ENCODE data around the gene MBNL1.

Gene MBNL1

DNA sequence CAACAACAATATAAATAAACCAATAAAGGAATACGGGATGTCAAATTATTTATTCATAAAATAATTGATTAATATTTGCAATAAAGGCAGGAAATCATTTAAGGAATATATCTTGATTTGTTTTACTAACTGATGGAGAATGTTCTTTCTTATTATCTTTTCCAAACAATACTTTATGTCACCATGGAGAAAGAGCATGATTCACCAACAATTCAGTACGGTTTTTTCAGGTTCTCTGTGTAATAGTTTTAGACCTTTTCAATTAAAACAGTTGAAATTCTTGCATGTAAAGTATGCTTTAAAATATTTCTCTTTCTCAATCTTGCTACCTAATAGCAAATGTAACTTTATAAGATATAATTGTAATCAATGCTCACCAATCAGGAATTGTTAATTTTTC, 41.7 kb upstream of the MBNL1 start:
- in situ Hi-C loops (cut with MboI; ENCODE audit: low sequenced_read_pairs, unreplicated experiment): no loop called here
- no peak for DNase-seq (ENCODE audit: low spot score)
- TF ChIP-seq, protein P1, sequence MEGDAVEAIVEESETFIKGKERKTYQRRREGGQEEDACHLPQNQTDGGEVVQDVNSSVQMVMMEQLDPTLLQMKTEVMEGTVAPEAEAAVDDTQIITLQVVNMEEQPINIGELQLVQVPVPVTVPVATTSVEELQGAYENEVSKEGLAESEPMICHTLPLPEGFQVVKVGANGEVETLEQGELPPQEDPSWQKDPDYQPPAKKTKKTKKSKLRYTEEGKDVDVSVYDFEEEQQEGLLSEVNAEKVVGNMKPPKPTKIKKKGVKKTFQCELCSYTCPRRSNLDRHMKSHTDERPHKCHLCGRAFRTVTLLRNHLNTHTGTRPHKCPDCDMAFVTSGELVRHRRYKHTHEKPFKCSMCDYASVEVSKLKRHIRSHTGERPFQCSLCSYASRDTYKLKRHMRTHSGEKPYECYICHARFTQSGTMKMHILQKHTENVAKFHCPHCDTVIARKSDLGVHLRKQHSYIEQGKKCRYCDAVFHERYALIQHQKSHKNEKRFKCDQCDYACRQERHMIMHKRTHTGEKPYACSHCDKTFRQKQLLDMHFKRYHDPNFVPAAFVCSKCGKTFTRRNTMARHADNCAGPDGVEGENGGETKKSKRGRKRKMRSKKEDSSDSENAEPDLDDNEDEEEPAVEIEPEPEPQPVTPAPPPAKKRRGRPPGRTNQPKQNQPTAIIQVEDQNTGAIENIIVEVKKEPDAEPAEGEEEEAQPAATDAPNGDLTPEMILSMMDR (IDR thresholded peaks at IDR 0.05; ENCODE audit: borderline replicate concordance, control extremely low read depth, extremely low read depth, insufficient read depth, missing control alignments): no peak

DNA sequence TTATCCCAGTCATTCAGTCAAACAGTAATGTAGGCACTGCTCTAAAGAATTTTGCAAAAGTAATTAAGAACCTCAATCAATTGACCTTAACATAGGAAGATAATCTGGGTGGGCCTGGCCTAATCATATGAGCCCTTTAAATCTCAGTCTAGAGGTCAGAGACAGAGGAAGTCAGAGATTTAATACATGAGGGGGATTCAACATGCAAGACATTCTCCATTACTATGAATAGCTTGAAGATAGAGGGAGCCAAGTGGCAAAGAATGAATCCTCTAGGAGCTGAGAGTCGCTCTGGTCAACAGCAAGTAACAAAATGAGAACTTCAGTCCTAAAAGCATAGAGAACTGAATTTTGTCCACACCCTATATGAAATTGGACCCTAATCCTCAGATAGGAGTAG, 39.0 kb upstream of the MBNL1 start:
- in situ Hi-C loops (cut with MboI; ENCODE audit: low sequenced_read_pairs, unreplicated experiment): no loop called here
- TF ChIP-seq, protein P1 (IDR thresholded peaks at IDR 0.05; ENCODE audit: borderline replicate concordance, control extremely low read depth, extremely low read depth, insufficient read depth, missing control alignments): no peak
- no peak for DNase-seq (ENCODE audit: low spot score)

DNA sequence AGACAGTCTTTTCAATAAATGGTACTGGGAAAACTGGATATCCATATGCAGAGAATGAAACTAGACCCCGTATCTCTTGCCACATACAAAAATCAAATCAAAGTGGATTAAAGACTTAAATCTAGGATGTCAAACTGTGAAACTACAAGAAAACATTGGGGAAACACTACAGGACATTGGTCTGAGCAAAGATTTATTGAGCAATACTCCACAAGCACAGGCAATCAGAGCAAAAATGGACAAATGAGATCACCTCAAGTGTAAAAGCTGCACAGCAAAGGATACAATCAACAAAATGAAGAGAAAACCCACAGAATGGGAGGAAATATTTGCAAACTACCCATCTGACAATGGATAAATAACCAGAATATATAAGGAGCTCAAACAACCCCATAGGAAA, 38.4 kb upstream of the MBNL1 start:
- in situ Hi-C loops (cut with MboI; ENCODE audit: low sequenced_read_pairs, unreplicated experiment): no loop called here
- no peak for DNase-seq (ENCODE audit: low spot score)
- TF ChIP-seq, protein P1 (IDR thresholded peaks at IDR 0.05; ENCODE audit: borderline replicate concordance, control extremely low read depth, extremely low read depth, insufficient read depth, missing control alignments): no peak

DNA sequence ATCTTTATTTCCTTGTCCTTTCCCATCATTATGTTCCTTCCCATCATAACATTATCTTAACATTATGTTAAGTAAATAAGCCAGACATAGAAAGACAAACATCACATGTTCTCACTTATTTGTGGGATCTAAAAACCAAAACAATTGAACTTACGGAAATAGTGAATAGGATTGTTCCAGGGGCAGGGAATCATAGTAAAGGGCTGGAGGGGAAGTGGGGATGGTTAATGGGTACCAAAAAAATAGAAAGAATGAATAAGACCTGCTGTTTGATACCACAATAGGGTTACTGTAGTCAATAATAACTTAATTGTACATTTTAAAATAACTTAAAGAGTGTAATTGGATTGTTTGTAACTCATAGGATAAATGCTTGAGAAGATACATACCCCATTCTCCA, 36.7 kb upstream of the MBNL1 start:
- TF ChIP-seq, protein P1 (IDR thresholded peaks at IDR 0.05; ENCODE audit: borderline replicate concordance, control extremely low read depth, extremely low read depth, insufficient read depth, missing control alignments): no peak
- in situ Hi-C loops (cut with MboI; ENCODE audit: low sequenced_read_pairs, unreplicated experiment): no loop called here
- DNase-seq (ENCODE audit: low spot score): no peak

DNA sequence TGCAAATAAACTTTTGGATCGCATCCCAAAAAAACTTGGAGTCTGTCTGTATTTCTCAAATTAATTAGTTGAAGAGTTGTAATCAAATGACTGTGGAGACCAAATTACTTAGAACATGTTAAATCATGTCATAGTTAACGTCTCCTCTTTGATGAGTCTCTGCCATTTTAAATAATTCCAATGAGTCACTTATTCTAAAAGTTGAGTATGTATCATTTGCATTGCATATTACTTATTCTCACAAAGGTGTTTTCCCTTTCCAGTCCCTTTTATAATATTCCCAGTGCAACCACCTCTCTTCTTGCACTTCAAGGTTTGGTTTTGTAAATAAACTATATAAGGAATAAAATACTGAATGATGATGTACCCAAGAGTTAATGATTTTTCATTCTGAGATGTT, 36.0 kb upstream of the MBNL1 start:
- in situ Hi-C loops (cut with MboI; ENCODE audit: low sequenced_read_pairs, unreplicated experiment): no loop called here
- DNase-seq (ENCODE audit: low spot score): no peak
- TF ChIP-seq, protein P1 (IDR thresholded peaks at IDR 0.05; ENCODE audit: borderline replicate concordance, control extremely low read depth, extremely low read depth, insufficient read depth, missing control alignments): no peak

DNA sequence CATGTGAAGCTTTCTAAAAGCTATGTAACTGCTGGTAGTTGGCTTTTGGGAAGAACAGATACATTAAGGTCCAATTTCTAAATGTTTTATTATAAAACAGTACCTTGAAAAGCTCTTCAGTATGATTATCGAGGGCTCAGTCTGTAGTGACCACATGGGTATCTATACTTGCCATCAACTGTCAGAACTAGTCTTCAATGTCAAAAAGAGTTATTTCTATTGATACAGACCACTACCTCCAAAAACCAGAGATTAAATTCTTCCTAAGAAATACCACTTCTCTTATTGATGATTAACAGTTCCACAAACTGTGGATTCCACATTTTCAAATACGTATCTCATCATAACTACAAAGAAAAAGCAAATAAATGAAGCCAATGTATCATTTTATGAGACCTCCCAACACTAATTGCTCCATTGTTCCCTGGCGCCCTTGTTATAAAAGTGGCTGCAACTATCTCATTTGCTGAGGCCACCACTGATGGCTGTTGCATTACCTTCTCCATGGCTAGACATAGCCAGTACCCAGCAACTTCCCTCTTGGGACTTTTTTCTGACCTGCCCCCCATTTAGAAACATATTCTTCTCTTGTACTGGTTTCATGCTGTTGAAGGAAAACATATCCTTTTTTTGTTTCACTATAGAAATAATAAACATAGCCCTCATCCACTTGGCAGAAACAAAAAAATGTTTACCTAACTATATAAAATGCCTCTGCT, 33.9 kb upstream of the MBNL1 start:
- DNase-seq (ENCODE audit: low spot score): no peak
- TF ChIP-seq, protein P1 (IDR thresholded peaks at IDR 0.05; ENCODE audit: borderline replicate concordance, control extremely low read depth, extremely low read depth, insufficient read depth, missing control alignments): no peak
- in situ Hi-C loops (cut with MboI; ENCODE audit: low sequenced_read_pairs, unreplicated experiment): no loop called here

Measured in GM13976 (cell line).